HepG2 (cell line): ENCODE measurements around the gene GNRH2. TPM values are rescaled to one million over a fixed set of nuclear protein-coding genes. Genes with fewer than 3 reads are reported as not detected.

Experiments
- BORCS8-MEF2B ChIP-seq: sonication (generic); formaldehyde crosslinking; IDR thresholded peaks from 2 replicates; pipeline ENCODE4 v1.8.0; 2022; ENCODE audit warnings: mild to moderate bottlenecking, missing genetic modification reagents
- BRCA1 ChIP-seq: sonication (generic); formaldehyde crosslinking; IDR thresholded peaks from 2 replicates; pipeline ENCODE4 v1.4.0; 2020; ENCODE audit warnings: missing genetic modification reagents
- CBX1 ChIP-seq: IDR thresholded peaks from one replicate; pipeline ENCODE4 v1.6.1; 2016; ENCODE audit warnings: antibody characterized with exemption, low read depth
- ESRRA ChIP-seq: sonication (generic); formaldehyde crosslinking; IDR thresholded peaks from 2 replicates; pipeline ENCODE4 v1.5.1; 2020; ENCODE audit warnings: mild to moderate bottlenecking, low read depth, missing genetic modification reagents
- FOXO1 ChIP-seq: sonication (generic); formaldehyde crosslinking; IDR thresholded peaks from 2 replicates; pipeline ENCODE4 v1.4.0; 2020; ENCODE audit warnings: missing genetic modification reagents
- HOXA3 ChIP-seq: sonication (generic); formaldehyde crosslinking; IDR thresholded peaks from 2 replicates; pipeline ENCODE4 v1.5.0; 2020; ENCODE audit warnings: missing genetic modification reagents
- KAT2B ChIP-seq: fragments of 150-350 bp; IDR thresholded peaks from 2 replicates; pipeline ENCODE4 v1.6.1; 2014; ENCODE audit warnings: low read depth, low read length, borderline replicate concordance
- PAF1 ChIP-seq: IDR thresholded peaks from 2 replicates; pipeline ENCODE4 v1.6.1; 2016; ENCODE audit warnings: missing genetic modification reagents, missing compliant biosample characterization
- RBFOX2 ChIP-seq: fragments of 200-400 bp; formaldehyde crosslinking; IDR thresholded peaks from 2 replicates; pipeline ENCODE4 v1.6.1; 2017; ENCODE audit warnings: low read depth, mild to moderate bottlenecking, low read length
- REPIN1 ChIP-seq: sonication (generic); formaldehyde crosslinking; IDR thresholded peaks from 2 replicates; pipeline ENCODE4 v1.8.0; 2022; ENCODE audit warnings: missing genetic modification reagents, low read depth, mild to moderate bottlenecking, borderline replicate concordance
- XRCC5 ChIP-seq: fragments of 200-400 bp; formaldehyde crosslinking; optimal IDR thresholded peaks from 2 replicates; pipeline ENCODE3; 2017; ENCODE audit warnings: mild to moderate bottlenecking, low read length
- ZNF354B ChIP-seq: sonication (generic); formaldehyde crosslinking; IDR thresholded peaks from 2 replicates; pipeline ENCODE4 v1.8.0; 2022; ENCODE audit warnings: mild to moderate bottlenecking, missing genetic modification reagents
- polyA plus RNA-seq, 8 experiments: library from polyadenylated mRNA; depleted of rRNA in 3 of 8; stranded (reverse) in 7 of 8; unstranded in 1 of 8; fragments of >200 nt; fragmentation: Illumina TruSeq in 4 of 8; extraction: Trizol in 4 of 8; gene quantifications; 2 replicates each; pipeline versions ENCODE4 v1.2.1 to v1.2.3, GENCODE V29; 2011 to 2016; ENCODE audit warnings: low read depth in 4 of 8, missing spikeins in 1 of 8, mixed read lengths in 1 of 8; ENCODE audit not compliant: insufficient read depth in 1 of 8
- total RNA-seq, 5 experiments: library from RNA; depleted of rRNA; stranded (reverse); fragments of >200 nt; fragmentation: Illumina TruSeq; extraction: Trizol; gene quantifications; 2 replicates each; pipeline ENCODE4 v1.2.3, GENCODE V29; 2016; ENCODE audit warnings: low read depth in 1 of 5
- TF ChIP-seq, protein P1 (sequence below): sonication (generic); formaldehyde crosslinking; IDR thresholded peaks from 2 replicates; pipeline ENCODE4 v1.4.0; 2020; ENCODE audit warnings: mild to moderate bottlenecking, low read depth, missing genetic modification reagents
- TF ChIP-seq, protein P2 (sequence below): sonication (generic); formaldehyde crosslinking; IDR thresholded peaks from 2 replicates; pipeline ENCODE4 v1.4.0; 2020; ENCODE audit warnings: missing genetic modification reagents
- TF ChIP-seq, protein P3 (sequence below): sonication (generic); formaldehyde crosslinking; IDR thresholded peaks from 2 replicates; pipeline ENCODE4 v1.4.0; 2020; ENCODE audit warnings: missing genetic modification reagents
- TF ChIP-seq, protein P4 (sequence below): sonication (generic); formaldehyde crosslinking; IDR thresholded peaks from 2 replicates; pipeline ENCODE4 v1.8.1; 2023; ENCODE audit warnings: mild to moderate bottlenecking, inconsistent platforms, moderate library complexity, missing genetic modification reagents, borderline replicate concordance
- TF ChIP-seq, protein P5 (sequence below): sonication (generic); formaldehyde crosslinking; IDR thresholded peaks from 2 replicates; pipeline ENCODE4 v1.5.1; 2020; ENCODE audit warnings: mild to moderate bottlenecking, missing genetic modification reagents, moderate library complexity

GNRH2 gene
- total and polyA plus RNA-seq, 2 of the 13 experiments (the other 11 are each of a cell fraction or from before 2014, with no cell fraction given), result 0.28 TPM; not detected in 1

DNA sequence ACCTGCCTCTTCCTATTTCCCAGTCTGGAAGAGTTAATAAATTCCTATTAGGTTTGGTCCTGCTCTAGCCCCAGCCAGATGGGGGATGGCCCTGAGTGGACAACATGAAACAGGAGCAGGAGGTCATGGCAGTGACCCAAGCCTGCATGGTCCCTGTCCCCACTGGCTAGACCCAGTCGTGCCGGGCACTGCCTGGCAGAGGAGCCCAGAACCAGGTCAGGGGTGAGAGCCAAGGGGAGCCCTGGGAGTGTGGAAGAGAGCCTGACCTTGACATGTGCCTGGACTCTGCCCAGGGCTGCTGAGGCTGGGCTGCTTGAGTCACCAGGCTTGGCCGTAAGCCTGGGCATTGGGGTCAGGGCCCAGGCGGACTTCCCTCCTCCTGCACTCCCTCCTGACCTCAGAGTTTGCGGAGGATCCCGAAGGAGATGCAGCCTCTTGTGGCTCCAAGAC is 37.5 kb downstream of the GNRH2 start (continued):
- TF ChIP-seq PAF1 (CRISPR knock-in tag), result no peak
- TF ChIP-seq, protein P1, sequence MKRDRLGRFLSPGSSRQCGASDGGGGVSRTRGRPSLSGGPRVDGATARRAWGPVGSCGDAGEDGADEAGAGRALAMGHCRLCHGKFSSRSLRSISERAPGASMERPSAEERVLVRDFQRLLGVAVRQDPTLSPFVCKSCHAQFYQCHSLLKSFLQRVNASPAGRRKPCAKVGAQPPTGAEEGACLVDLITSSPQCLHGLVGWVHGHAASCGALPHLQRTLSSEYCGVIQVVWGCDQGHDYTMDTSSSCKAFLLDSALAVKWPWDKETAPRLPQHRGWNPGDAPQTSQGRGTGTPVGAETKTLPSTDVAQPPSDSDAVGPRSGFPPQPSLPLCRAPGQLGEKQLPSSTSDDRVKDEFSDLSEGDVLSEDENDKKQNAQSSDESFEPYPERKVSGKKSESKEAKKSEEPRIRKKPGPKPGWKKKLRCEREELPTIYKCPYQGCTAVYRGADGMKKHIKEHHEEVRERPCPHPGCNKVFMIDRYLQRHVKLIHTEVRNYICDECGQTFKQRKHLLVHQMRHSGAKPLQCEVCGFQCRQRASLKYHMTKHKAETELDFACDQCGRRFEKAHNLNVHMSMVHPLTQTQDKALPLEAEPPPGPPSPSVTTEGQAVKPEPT, result no peak
- TF ChIP-seq FOXO1 (CRISPR knock-in tag), result no peak; the same call in 1 of the 2 replicates
- TF ChIP-seq, protein P2, sequence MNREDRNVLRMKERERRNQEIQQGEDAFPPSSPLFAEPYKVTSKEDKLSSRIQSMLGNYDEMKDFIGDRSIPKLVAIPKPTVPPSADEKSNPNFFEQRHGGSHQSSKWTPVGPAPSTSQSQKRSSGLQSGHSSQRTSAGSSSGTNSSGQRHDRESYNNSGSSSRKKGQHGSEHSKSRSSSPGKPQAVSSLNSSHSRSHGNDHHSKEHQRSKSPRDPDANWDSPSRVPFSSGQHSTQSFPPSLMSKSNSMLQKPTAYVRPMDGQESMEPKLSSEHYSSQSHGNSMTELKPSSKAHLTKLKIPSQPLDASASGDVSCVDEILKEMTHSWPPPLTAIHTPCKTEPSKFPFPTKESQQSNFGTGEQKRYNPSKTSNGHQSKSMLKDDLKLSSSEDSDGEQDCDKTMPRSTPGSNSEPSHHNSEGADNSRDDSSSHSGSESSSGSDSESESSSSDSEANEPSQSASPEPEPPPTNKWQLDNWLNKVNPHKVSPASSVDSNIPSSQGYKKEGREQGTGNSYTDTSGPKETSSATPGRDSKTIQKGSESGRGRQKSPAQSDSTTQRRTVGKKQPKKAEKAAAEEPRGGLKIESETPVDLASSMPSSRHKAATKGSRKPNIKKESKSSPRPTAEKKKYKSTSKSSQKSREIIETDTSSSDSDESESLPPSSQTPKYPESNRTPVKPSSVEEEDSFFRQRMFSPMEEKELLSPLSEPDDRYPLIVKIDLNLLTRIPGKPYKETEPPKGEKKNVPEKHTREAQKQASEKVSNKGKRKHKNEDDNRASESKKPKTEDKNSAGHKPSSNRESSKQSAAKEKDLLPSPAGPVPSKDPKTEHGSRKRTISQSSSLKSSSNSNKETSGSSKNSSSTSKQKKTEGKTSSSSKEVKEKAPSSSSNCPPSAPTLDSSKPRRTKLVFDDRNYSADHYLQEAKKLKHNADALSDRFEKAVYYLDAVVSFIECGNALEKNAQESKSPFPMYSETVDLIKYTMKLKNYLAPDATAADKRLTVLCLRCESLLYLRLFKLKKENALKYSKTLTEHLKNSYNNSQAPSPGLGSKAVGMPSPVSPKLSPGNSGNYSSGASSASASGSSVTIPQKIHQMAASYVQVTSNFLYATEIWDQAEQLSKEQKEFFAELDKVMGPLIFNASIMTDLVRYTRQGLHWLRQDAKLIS (CRISPR knock-in tag), result no peak
- TF ChIP-seq HOXA3, result no peak
- TF ChIP-seq RBFOX2, result no peak
- TF ChIP-seq XRCC5, result peak; percentile 40
- peak; percentile 64; the same call in 1 of the 2 replicates for TF ChIP-seq ESRRA
- TF ChIP-seq, protein P3, sequence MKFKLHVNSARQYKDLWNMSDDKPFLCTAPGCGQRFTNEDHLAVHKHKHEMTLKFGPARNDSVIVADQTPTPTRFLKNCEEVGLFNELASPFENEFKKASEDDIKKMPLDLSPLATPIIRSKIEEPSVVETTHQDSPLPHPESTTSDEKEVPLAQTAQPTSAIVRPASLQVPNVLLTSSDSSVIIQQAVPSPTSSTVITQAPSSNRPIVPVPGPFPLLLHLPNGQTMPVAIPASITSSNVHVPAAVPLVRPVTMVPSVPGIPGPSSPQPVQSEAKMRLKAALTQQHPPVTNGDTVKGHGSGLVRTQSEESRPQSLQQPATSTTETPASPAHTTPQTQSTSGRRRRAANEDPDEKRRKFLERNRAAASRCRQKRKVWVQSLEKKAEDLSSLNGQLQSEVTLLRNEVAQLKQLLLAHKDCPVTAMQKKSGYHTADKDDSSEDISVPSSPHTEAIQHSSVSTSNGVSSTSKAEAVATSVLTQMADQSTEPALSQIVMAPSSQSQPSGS (CRISPR knock-in tag), result no peak
- TF ChIP-seq BRCA1 (CRISPR knock-in tag), result no peak
- TF ChIP-seq KAT2B, result no peak
- TF ChIP-seq, protein P4, sequence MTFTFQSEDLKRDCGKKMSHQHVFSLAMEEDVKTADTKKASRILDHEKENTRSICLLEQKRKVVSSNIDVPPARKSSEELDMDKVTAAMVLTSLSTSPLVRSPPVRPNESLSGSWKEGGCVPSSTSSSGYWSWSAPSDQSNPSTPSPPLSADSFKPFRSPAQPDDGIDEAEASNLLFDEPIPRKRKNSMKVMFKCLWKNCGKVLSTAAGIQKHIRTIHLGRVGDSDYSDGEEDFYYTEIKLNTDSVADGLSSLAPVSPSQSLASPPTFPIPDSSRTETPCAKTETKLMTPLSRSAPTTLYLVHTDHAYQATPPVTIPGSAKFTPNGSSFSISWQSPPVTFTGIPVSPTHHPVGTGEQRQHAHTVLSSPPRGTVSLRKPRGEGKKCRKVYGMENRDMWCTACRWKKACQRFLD (CRISPR knock-in tag), result no peak
- no peak for TF ChIP-seq CBX1
- TF ChIP-seq, protein P5, sequence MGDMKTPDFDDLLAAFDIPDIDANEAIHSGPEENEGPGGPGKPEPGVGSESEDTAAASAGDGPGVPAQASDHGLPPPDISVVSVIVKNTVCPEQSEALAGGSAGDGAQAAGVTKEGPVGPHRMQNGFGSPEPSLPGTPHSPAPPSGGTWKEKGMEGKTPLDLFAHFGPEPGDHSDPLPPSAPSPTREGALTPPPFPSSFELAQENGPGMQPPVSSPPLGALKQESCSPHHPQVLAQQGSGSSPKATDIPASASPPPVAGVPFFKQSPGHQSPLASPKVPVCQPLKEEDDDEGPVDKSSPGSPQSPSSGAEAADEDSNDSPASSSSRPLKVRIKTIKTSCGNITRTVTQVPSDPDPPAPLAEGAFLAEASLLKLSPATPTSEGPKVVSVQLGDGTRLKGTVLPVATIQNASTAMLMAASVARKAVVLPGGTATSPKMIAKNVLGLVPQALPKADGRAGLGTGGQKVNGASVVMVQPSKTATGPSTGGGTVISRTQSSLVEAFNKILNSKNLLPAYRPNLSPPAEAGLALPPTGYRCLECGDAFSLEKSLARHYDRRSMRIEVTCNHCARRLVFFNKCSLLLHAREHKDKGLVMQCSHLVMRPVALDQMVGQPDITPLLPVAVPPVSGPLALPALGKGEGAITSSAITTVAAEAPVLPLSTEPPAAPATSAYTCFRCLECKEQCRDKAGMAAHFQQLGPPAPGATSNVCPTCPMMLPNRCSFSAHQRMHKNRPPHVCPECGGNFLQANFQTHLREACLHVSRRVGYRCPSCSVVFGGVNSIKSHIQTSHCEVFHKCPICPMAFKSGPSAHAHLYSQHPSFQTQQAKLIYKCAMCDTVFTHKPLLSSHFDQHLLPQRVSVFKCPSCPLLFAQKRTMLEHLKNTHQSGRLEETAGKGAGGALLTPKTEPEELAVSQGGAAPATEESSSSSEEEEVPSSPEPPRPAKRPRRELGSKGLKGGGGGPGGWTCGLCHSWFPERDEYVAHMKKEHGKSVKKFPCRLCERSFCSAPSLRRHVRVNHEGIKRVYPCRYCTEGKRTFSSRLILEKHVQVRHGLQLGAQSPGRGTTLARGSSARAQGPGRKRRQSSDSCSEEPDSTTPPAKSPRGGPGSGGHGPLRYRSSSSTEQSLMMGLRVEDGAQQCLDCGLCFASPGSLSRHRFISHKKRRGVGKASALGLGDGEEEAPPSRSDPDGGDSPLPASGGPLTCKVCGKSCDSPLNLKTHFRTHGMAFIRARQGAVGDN (CRISPR knock-in tag), result peak; percentile 69
- TF ChIP-seq BORCS8-MEF2B (CRISPR knock-in tag), result 0 out of 2 replicates have a peak, but pooled peaks have one; percentile 36
- 0 out of 2 replicates have a peak, but pooled peaks have one; percentile 28 for TF ChIP-seq REPIN1 (CRISPR knock-in tag)
- 0 out of 2 replicates have a peak, but pooled peaks have one; percentile 29 for TF ChIP-seq ZNF354B (CRISPR knock-in tag)
